ENCODE measurements around the gene MCRS1. TPM values are rescaled to one million over a fixed set of nuclear protein-coding genes. Genes with fewer than 3 reads are reported as not detected.
A peak's percentile ranks its signal among the peaks of the same experiment; 100 is the strongest.

MCRS1 gene
- total and polyA plus RNA-seq, 4 donors, result 35.6 to 55.8 (median 49.0) TPM

GRCh38 chr12:49582850-49583249 is 14.9 kb upstream of the MCRS1 start:
- Histone ChIP-seq H3K4me1 (ENCODE audit: control insufficient read depth in 5 of 5, insufficient read depth in 5 of 5, low read length in 5 of 5) (peaks cover 0 to 25% (median 10%) of the 10 kb centered on the region in 5 donors), H3K9ac (ENCODE audit: insufficient read depth in 1 of 2, low read length in 2 of 2) (no peak overlapping the region), H3K4me3 (no peak overlapping the region), H3K9me3 (ENCODE audit: control insufficient read depth in 4 of 4, insufficient read depth in 3 of 4, low read length in 3 of 4) (no peaks in the 10 kb centered on the region), H3K27me3 (ENCODE audit: control insufficient read depth in 3 of 3, insufficient read depth in 3 of 3, low read length in 2 of 3) (no peaks in the 10 kb centered on the region), H3K27ac (ENCODE audit: low read depth in 1 of 2, low read length in 1 of 2) (no peak overlapping the region), H3K36me3 (ENCODE audit: control insufficient read depth in 4 of 4, insufficient read depth in 4 of 4, low read length in 4 of 4) (peaks cover 0 to 11% (median 5%) of the 10 kb centered on the region in 4 donors)
- whole genome bisulfite sequencing, 2 donors, result 58 to 83% methylated on average over 4 of the region's 4 CpGs
- DNase-seq (peak; percentile 59 to 80 (median 70)), ATAC-seq (ENCODE audit: insufficient read depth, low FRiP score) (no peak)
- no peak for TF ChIP-seq CTCF (IDR thresholded peaks at IDR 0.05; ENCODE audit: control extremely low read depth, extremely low read depth)

GRCh38 chr12:49582201-49582600 is 14.3 kb upstream of the MCRS1 start:
- H3K27ac ChIP-seq (ENCODE audit: low read depth in 1 of 2, low read length in 1 of 2), result no peak overlapping the region
- H3K4me1 ChIP-seq (ENCODE audit: control insufficient read depth in 5 of 5, insufficient read depth in 5 of 5, low read length in 5 of 5), result peaks cover 0 to 25% (median 10%) of the 10 kb centered on the region in 5 donors
- ATAC-seq (ENCODE audit: insufficient read depth, low FRiP score), result no peak
- no peak for TF ChIP-seq CTCF (IDR thresholded peaks at IDR 0.05; ENCODE audit: control extremely low read depth, extremely low read depth)
- no peak for DNase-seq
- 84 to 88% methylated on average over 1 of the region's 1 CpG for WGBS, 2 donors
- H3K27me3 ChIP-seq (ENCODE audit: control insufficient read depth in 3 of 3, insufficient read depth in 3 of 3, low read length in 2 of 3), result no peaks in the 10 kb centered on the region
- H3K4me3 ChIP-seq, result no peak overlapping the region
- H3K9me3 ChIP-seq (ENCODE audit: control insufficient read depth in 4 of 4, insufficient read depth in 3 of 4, low read length in 3 of 4), result no peaks in the 10 kb centered on the region
- H3K9ac ChIP-seq (ENCODE audit: insufficient read depth in 1 of 2, low read length in 2 of 2), result no peak overlapping the region
- H3K36me3 ChIP-seq (ENCODE audit: control insufficient read depth in 4 of 4, insufficient read depth in 4 of 4, low read length in 4 of 4), result peaks cover 0 to 12% (median 6%) of the 10 kb centered on the region in 4 donors

GRCh38 chr12:49580572-49581535 is 12.9 kb upstream of the MCRS1 start:
- TF ChIP-seq CTCF (IDR thresholded peaks at IDR 0.05; ENCODE audit: control extremely low read depth, extremely low read depth), result peak; percentile 71
- DNase-seq (peak; percentile 77 to 81 (median 78)), ATAC-seq (ENCODE audit: insufficient read depth, low FRiP score) (peak; percentile 51)
- WGBS, 2 donors, result 41 to 44% methylated on average over 8 of the region's 8 CpGs
- Histone ChIP-seq H3K4me1 (ENCODE audit: control insufficient read depth in 5 of 5, insufficient read depth in 5 of 5, low read length in 5 of 5) (peaks cover 0 to 25% (median 10%) of the 10 kb centered on the region in 5 donors), H3K9me3 (ENCODE audit: control insufficient read depth in 4 of 4, insufficient read depth in 3 of 4, low read length in 3 of 4) (no peaks in the 10 kb centered on the region), H3K27ac (ENCODE audit: low read depth in 1 of 2, low read length in 1 of 2) (no peak overlapping the region), H3K36me3 (ENCODE audit: control insufficient read depth in 4 of 4, insufficient read depth in 4 of 4, low read length in 4 of 4) (peaks cover 0 to 11% (median 5%) of the 10 kb centered on the region in 4 donors), H3K9ac (ENCODE audit: insufficient read depth in 1 of 2, low read length in 2 of 2) (no peak overlapping the region), H3K4me3 (no peak overlapping the region), H3K27me3 (ENCODE audit: control insufficient read depth in 3 of 3, insufficient read depth in 3 of 3, low read length in 2 of 3) (no peaks in the 10 kb centered on the region)

Data from lung (tissue), 12 donors.